ENCODE results near the gene DCTD.

DCTD gene

GRCh38 chr4:182893047-182893446 is 24.1 kb downstream of the DCTD start:
- DNase-seq (ENCODE audit: low spot score): no peak

GRCh38 chr4:182890202-182890601 is 27.0 kb downstream of the DCTD start:
- no peak for DNase-seq (ENCODE audit: low spot score)

GRCh38 chr4:182888891-182889290 is 28.3 kb downstream of the DCTD start:
- DNase-seq (ENCODE audit: low spot score): no peak

- DNase-seq (ENCODE audit: low spot score): no peak
Measured at GRCh38 chr4:182886768-182887167, 30.4 kb downstream of the DCTD start.

- DNase-seq (ENCODE audit: low spot score): no peak
Measured at GRCh38 chr4:182886205-182886604, 31.0 kb downstream of the DCTD start.

- no peak for DNase-seq (ENCODE audit: low spot score)
Measured at GRCh38 chr4:182885738-182886077, 31.5 kb downstream of the DCTD start.

- no peak for DNase-seq (ENCODE audit: low spot score)
Measured at GRCh38 chr4:182885022-182885737, 32.0 kb downstream of the DCTD start.

- no peak for DNase-seq (ENCODE audit: low spot score)
Measured at GRCh38 chr4:182884040-182884439, 33.1 kb downstream of the DCTD start.

GRCh38 chr4:182883351-182883750 is 33.8 kb downstream of the DCTD start:
- DNase-seq (ENCODE audit: low spot score): no peak

- DNase-seq (ENCODE audit: low spot score): no peak
Measured at GRCh38 chr4:182881914-182882313, 35.3 kb downstream of the DCTD start.

GRCh38 chr4:182880387-182881356 is 36.5 kb downstream of the DCTD start:
- no peak for DNase-seq (ENCODE audit: low spot score)

GRCh38 chr4:182879913-182880312 is 37.3 kb downstream of the DCTD start:
- DNase-seq (ENCODE audit: low spot score): no peak

- no peak for DNase-seq (ENCODE audit: low spot score)
Measured at GRCh38 chr4:182878633-182879495, 38.3 kb downstream of the DCTD start.

GRCh38 chr4:182877326-182877883 is 39.8 kb downstream of the DCTD start:
- DNase-seq (ENCODE audit: low spot score): no peak

- no peak for DNase-seq (ENCODE audit: low spot score)
Measured at GRCh38 chr4:182876427-182876826, 40.8 kb downstream of the DCTD start.

GRCh38 chr4:182875453-182876405 is 41.5 kb downstream of the DCTD start:
- DNase-seq (ENCODE audit: low spot score): no peak

- DNase-seq (ENCODE audit: low spot score): no peak
Measured at GRCh38 chr4:182874797-182875345, 42.3 kb downstream of the DCTD start.

- no peak for DNase-seq (ENCODE audit: low spot score)
Measured at GRCh38 chr4:182874304-182874751, 42.9 kb downstream of the DCTD start.

- DNase-seq (ENCODE audit: low spot score): no peak
Measured at GRCh38 chr4:182873726-182874125, 43.5 kb downstream of the DCTD start.

- DNase-seq (ENCODE audit: low spot score): no peak
Measured at GRCh38 chr4:182873289-182873688, 43.9 kb downstream of the DCTD start.

Measured in activated CD4-positive, alpha-beta T cell treated with anti-CD3 and anti-CD28 coated beads, Interleukin-2, Interleukin-4, amounts not matched to agents 100 ng/mL and 50 ng/mL, durations not matched to agents 16 hours and 8 hours (primary cell).